Measurements from ENCODE around the gene CXADR. TPM values are rescaled to one million over a fixed set of nuclear protein-coding genes. Genes with fewer than 3 reads are reported as not detected.
"Not testable (repeated sequence)": the region's sequence is repeated elsewhere in the genome, so short reads cannot be mapped to it uniquely, and the experiment has no call there.

Gene CXADR
- total RNA-seq, 4 donors from 2014 or later: 4.6 to 136 (median 87.7) TPM

GRCh38 chr21:17497316-17497715, 15.5 kb upstream of the CXADR start:
- no peaks in the 10 kb centered on the region for H3K27me3 ChIP-seq
- H3K36me3 ChIP-seq: no peaks in the 10 kb centered on the region
- H3K27ac ChIP-seq: no peak overlapping the region
- H3K4me3 ChIP-seq: no peak overlapping the region
- no peaks in the 10 kb centered on the region for H3K9me3 ChIP-seq
- DNase-seq: no peak
- intact Hi-C loops (cut with DNase I; ENCODE audit: low total_unique reads) (no loop called here), in situ Hi-C loops (cut with MboI; ENCODE audit: low pct_ligation_motif_present in 1 of 4, low pct_unique_long_range_greater_than_20kb in 1 of 4, low sequenced_read_pairs in 3 of 4) (no loop called here)
- H3K4me1 ChIP-seq: peaks cover 0 to 14% (median 3%) of the 10 kb centered on the region in 4 donors
- TF ChIP-seq POLR2AphosphoS5 (IDR thresholded peaks at IDR 0.05) (no peak), EP300 (IDR thresholded peaks at IDR 0.05; ENCODE audit: low read depth) (no peak), CTCF (IDR thresholded peaks at IDR 0.05) (no peak)

- WGBS, 2 donors (ENCODE audit: low coverage in 1 of 2): 61 to 83% methylated on average over 2 of the region's 2 CpGs
- Histone ChIP-seq H3K36me3 (no peaks in the 10 kb centered on the region), H3K27ac (no peak overlapping the region), H3K9me3 (no peaks in the 10 kb centered on the region), H3K27me3 (no peaks in the 10 kb centered on the region), H3K4me3 (no peak overlapping the region), H3K4me1 (peaks cover 0 to 7% (median 0%) of the 10 kb centered on the region in 4 donors)
- intact Hi-C loops (cut with DNase I; ENCODE audit: low total_unique reads): no loop called here
- TF ChIP-seq CTCF (IDR thresholded peaks at IDR 0.05) (no peak), EP300 (IDR thresholded peaks at IDR 0.05; ENCODE audit: low read depth) (no peak), POLR2A (IDR thresholded peaks at IDR 0.05) (no peak), POLR2AphosphoS5 (IDR thresholded peaks at IDR 0.05) (no peak)
- in situ Hi-C loops (cut with MboI; ENCODE audit: low pct_ligation_motif_present in 1 of 4, low pct_unique_long_range_greater_than_20kb in 1 of 4, low sequenced_read_pairs in 3 of 4): no loop called here
- DNase-seq: no peak
Observed at GRCh38 chr21:17498586-17498985, 14.3 kb upstream of the CXADR start.

- Histone ChIP-seq H3K9me3 (no peaks in the 10 kb centered on the region), H3K36me3 (no peaks in the 10 kb centered on the region), H3K4me3 (no peak overlapping the region), H3K27ac (no peak overlapping the region), H3K4me1 (peaks cover 0 to 7% (median 0%) of the 10 kb centered on the region in 4 donors), H3K27me3 (no peaks in the 10 kb centered on the region)
- DNase-seq: no peak
- WGBS, 2 donors (ENCODE audit: low coverage in 1 of 2): 52 to 53% methylated on average over 2 to 4 of the region's 4 CpGs
- in situ Hi-C loops (cut with MboI; ENCODE audit: low pct_ligation_motif_present in 1 of 4, low pct_unique_long_range_greater_than_20kb in 1 of 4, low sequenced_read_pairs in 3 of 4): no loop called here
- intact Hi-C loops (cut with DNase I; ENCODE audit: low total_unique reads): loop anchor here (2.0 kb wide), 1 partner anchor 25 kb away; no protein-coding TSS in a partner anchor
- TF ChIP-seq POLR2AphosphoS5 (IDR thresholded peaks at IDR 0.05) (peak in 1 of 3 donors; percentile 37), EP300 (IDR thresholded peaks at IDR 0.05; ENCODE audit: low read depth) (no peak)
Observed at GRCh38 chr21:17501107-17502006, 11.5 kb upstream of the CXADR start.

- H3K9me3 ChIP-seq; H3K36me3 ChIP-seq; in situ Hi-C loops (cut with MboI; ENCODE audit: low pct_ligation_motif_present in 1 of 4, low pct_unique_long_range_greater_than_20kb in 1 of 4, low sequenced_read_pairs in 3 of 4); DNase-seq; H3K4me1 ChIP-seq; H3K27me3 ChIP-seq; H3K27ac ChIP-seq; H3K4me3 ChIP-seq: not testable (repeated sequence)
- intact Hi-C loops (cut with DNase I; ENCODE audit: low total_unique reads): loop anchor here (2.0 kb wide), 1 partner anchor 26 kb away; no protein-coding TSS in a partner anchor
- 68 to 86% methylated on average over 5 of the region's 5 CpGs for WGBS, 2 donors (ENCODE audit: low coverage in 1 of 2)
Observed at GRCh38 chr21:17502985-17503384, 9.9 kb upstream of the CXADR start.

GRCh38 chr21:17506951-17507350, 5.9 kb upstream of the CXADR start:
- Histone ChIP-seq H3K27ac (no peak overlapping the region), H3K9me3 (no peaks in the 10 kb centered on the region), H3K27me3 (no peaks in the 10 kb centered on the region), H3K4me3 (no peak overlapping the region), H3K4me1 (peaks cover 0 to 8% (median 5%) of the 10 kb centered on the region in 4 donors), H3K36me3 (no peaks in the 10 kb centered on the region)
- in situ Hi-C loops (cut with MboI; ENCODE audit: low pct_ligation_motif_present in 1 of 4, low pct_unique_long_range_greater_than_20kb in 1 of 4, low sequenced_read_pairs in 3 of 4): no loop called here
- TF ChIP-seq POLR2AphosphoS5 (IDR thresholded peaks at IDR 0.05): no peak
- TF ChIP-seq EP300 (IDR thresholded peaks at IDR 0.05; ENCODE audit: low read depth): no peak
- no peak for TF ChIP-seq POLR2A (IDR thresholded peaks at IDR 0.05)
- TF ChIP-seq CTCF (IDR thresholded peaks at IDR 0.05): no peak
- DNase-seq: peak; percentile 25
- 60 to 79% methylated on average over 6 to 7 of the region's 7 CpGs for WGBS, 2 donors (ENCODE audit: low coverage in 1 of 2)
- intact Hi-C loops (cut with DNase I; ENCODE audit: low total_unique reads): no loop called here
